Activated CD8-positive, alpha-beta T cell treated with anti-CD3 and anti-CD28 coated beads for 36 hours (primary cell): ENCODE measurements around the gene FAM186B. TPM values are rescaled to one million over a fixed set of nuclear protein-coding genes. Genes with fewer than 3 reads are reported as not detected.

Source experiments
- ATAC-seq: fragments of 200-7000 bp; cut with Tn5 transposase; one replicate; pipeline ENCODE4 v1.10.0; 2021; ENCODE audit warnings: mild to moderate bottlenecking, moderate library complexity
- CTCF ChIA-PET: fragments of 350-600 bp; sonication (Branson Sonifier 250); formaldehyde crosslinking; loops from one replicate; lab custom pipeline; 2021; ENCODE audit warnings: antibody characterized with exemption; lab: Charles Lee
- POLR2A ChIA-PET: fragments of 350-600 bp; sonication (Branson Sonifier 250); formaldehyde crosslinking; loops from one replicate; lab custom pipeline; 2021; ENCODE audit warnings: antibody characterized with exemption; lab: Charles Lee
- DNase-seq: peaks from one replicate; pipeline ENCODE4 v3.0.0-alpha.2; 2020
- H3K27ac Mint-ChIP-seq: one replicate; pipeline ENCODE4 v1.8.0; 2021; ENCODE audit warnings: mild to moderate bottlenecking, mixed read lengths
- H3K27me3 Mint-ChIP-seq: one replicate; pipeline ENCODE4 v1.8.0; 2021; ENCODE audit warnings: mixed read lengths
- H3K36me3 Mint-ChIP-seq: one replicate; pipeline ENCODE4 v1.8.0; 2021; ENCODE audit warnings: low read depth, mixed read lengths
- H3K4me1 Mint-ChIP-seq: one replicate; pipeline ENCODE4 v1.8.0; 2021; ENCODE audit warnings: low read depth, mixed read lengths
- H3K4me3 Mint-ChIP-seq: one replicate; pipeline ENCODE4 v1.8.0; 2021; ENCODE audit warnings: mild to moderate bottlenecking, moderate library complexity, mixed read lengths
- H3K9me3 Mint-ChIP-seq: one replicate; pipeline ENCODE4 v1.8.0; 2021; ENCODE audit warnings: mixed read lengths
- intact Hi-C: fragments of 100-400 bp; cut with micrococcal nuclease; formaldehyde crosslinking; loops from one replicate; pipeline ENCODE4 v1.10.0; 2022
- total RNA-seq, 2 experiments: library from RNA; stranded (reverse); gene quantifications; one replicate each; pipeline ENCODE4 v1.2.3, GENCODE V29; 2021
- TF ChIP-seq, protein P1 (sequence below): fragments of 200-600 bp; IDR thresholded peaks from one replicate; pipeline ENCODE4 v1.8.0; 2022; ENCODE audit warnings: antibody characterized with exemption, mild to moderate bottlenecking

FAM186B gene
- total RNA-seq, 2 experiments from 2014 or later = not detected

- Mint-ChIP-seq H3K27me3 (no peaks in the 10 kb centered on the region), H3K36me3 (peaks cover 14% of the 10 kb centered on the region), H3K27ac (no peak overlapping the region), H3K4me1 (peaks cover 15% of the 10 kb centered on the region), H3K4me3 (no peak overlapping the region), H3K9me3 (no peaks in the 10 kb centered on the region)
- TF ChIP-seq, protein P1, sequence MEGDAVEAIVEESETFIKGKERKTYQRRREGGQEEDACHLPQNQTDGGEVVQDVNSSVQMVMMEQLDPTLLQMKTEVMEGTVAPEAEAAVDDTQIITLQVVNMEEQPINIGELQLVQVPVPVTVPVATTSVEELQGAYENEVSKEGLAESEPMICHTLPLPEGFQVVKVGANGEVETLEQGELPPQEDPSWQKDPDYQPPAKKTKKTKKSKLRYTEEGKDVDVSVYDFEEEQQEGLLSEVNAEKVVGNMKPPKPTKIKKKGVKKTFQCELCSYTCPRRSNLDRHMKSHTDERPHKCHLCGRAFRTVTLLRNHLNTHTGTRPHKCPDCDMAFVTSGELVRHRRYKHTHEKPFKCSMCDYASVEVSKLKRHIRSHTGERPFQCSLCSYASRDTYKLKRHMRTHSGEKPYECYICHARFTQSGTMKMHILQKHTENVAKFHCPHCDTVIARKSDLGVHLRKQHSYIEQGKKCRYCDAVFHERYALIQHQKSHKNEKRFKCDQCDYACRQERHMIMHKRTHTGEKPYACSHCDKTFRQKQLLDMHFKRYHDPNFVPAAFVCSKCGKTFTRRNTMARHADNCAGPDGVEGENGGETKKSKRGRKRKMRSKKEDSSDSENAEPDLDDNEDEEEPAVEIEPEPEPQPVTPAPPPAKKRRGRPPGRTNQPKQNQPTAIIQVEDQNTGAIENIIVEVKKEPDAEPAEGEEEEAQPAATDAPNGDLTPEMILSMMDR = no peak
- no peak for DNase-seq
- ATAC-seq = no peak
- intact Hi-C loops = no loop called here
- ChIA-PET CTCF (interaction anchor here (1.0 to 7.5 kb wide), 5 partner anchors 28 to 240 kb away, joined by 3 to 65 read pairs (median 4); partner anchors contain the start of gene PRPF40B), POLR2A (interaction anchor here (2.1 kb wide), 1 partner anchor 17 kb away, joined by 6 read pairs; no protein-coding TSS in a partner anchor)
These were observed 23.2 kb downstream of the FAM186B start for GRCh38 chr12:49582201-49582600.

DNA sequence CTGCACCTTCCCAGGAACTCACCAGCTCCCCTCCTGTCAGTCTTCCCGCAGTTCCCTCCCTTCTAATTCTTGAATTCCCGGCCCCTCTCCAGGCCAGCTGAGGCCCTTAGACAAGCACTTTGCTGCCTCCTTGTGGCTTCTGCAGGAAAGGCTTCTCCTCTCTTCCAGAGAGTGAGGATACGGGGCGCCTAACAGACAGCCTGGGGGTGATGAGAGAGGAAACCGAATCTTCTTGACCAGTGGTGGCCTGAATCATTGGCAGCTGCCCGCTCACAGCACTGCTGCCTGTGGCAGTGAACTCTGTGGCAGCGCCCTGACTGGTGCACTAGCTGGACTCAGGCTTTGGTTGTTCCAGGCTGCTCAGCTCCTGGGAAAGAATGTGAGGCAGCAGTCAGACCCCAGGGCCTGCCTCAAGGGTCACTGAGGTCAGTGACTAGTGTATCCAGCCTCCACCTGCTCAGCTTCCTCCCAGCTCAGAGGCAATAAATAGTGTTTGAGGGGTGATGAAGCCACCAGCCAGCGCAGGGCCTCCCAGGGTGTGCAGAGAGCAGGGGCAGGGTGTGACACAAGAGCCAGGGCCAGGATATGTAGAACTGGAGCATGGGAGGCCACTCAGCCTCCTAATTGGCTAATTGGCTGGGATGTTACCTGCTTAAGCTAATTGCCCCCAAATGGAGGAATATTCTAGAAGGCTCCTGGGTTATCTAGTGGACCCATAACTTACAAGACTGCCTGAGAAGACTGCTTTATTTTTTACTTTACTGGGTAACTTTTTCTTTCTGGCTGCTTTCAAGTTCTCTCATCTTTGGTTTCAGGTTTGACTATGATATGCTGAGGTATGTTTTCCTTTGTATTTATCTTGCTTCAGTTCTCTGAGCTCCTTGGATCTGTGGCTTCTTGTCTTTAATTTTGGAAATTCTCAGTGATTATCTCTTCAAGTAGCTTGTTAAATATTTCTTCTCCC lies 24.6 kb downstream of the FAM186B start:
- intact Hi-C loops = no loop called here
- ATAC-seq (peak; percentile 90), DNase-seq (peak; percentile 76)
- TF ChIP-seq, protein P1 = peak; percentile 77
- Mint-ChIP-seq H3K27ac (peak overlapping the region; percentile 7), H3K9me3 (no peaks in the 10 kb centered on the region), H3K27me3 (no peaks in the 10 kb centered on the region), H3K36me3 (peaks cover 17% of the 10 kb centered on the region), H3K4me1 (peaks cover 15% of the 10 kb centered on the region), H3K4me3 (no peak overlapping the region)
- POLR2A ChIA-PET = interaction anchor here (0.6 to 2.1 kb wide), 5 partner anchors 14 to 214 kb away, joined by 3 to 6 read pairs (median 3); partner anchors contain the start of gene SPATS2
- CTCF ChIA-PET = interaction anchor here (0.6 to 7.5 kb wide), 41 partner anchors 8 to 313 kb away, joined by 3 to 65 read pairs (median 4); partner anchors contain the start of genes DNAJC22, FAM186B and SPATS2

GRCh38 chr12:49578471-49579112 lies 26.8 kb downstream of the FAM186B start:
- no peak for ATAC-seq
- ChIA-PET POLR2A (interaction anchor here (1.3 to 1.5 kb wide), 2 partner anchors 12 to 13 kb away, joined by 3 read pairs; no protein-coding TSS in a partner anchor), CTCF (interaction anchor here (0.9 to 7.5 kb wide), 7 partner anchors 14 to 220 kb away, joined by 3 to 65 read pairs (median 5); partner anchors contain the start of gene PRPF40B)
- intact Hi-C loops = no loop called here
- Mint-ChIP-seq H3K4me3 (no peak overlapping the region), H3K36me3 (peaks cover 11% of the 10 kb centered on the region), H3K9me3 (no peaks in the 10 kb centered on the region), H3K27me3 (no peaks in the 10 kb centered on the region), H3K27ac (no peak overlapping the region), H3K4me1 (peaks cover 15% of the 10 kb centered on the region)
- DNase-seq = no peak
- TF ChIP-seq, protein P1 = no peak

DNA sequence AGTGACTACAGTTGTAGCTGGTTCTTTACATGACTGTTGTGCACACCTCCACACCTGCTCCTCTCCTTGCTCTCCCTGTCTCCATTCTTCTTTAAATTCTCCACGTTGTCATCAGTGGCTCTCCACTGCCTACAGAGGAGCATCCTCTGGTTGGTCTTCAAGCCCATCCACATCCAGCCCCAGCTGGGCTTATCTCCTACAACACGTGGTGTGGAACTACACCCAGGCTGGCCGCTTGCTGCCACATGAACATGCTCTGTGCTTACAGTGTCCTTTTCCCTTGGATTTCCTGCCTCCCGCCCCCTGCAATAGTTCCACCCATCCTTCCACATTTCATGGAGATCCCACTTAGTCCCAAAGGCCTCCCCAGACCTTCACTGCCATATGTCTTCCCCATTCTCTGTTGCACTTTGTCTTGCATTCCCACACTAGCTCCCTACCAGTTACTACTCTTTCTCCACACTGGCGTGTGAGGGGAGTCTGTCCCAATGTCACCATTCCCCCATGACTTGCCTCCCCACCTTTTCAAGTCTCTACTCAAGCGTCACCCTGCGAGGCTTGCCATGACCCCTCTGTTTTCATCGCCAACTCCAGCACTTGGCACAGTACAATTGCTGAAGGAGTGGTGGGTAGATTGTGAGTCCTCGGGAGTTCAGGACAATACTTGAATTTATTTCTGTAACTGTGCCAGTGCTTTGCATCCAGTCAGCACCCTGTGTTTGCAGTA lies 27.7 kb downstream of the FAM186B start:
- H3K4me1 Mint-ChIP-seq = peaks cover 15% of the 10 kb centered on the region
- TF ChIP-seq, protein P1 = no peak
- H3K4me3 Mint-ChIP-seq = no peak overlapping the region
- intact Hi-C loops = no loop called here
- ATAC-seq (no peak), DNase-seq (no peak)
- H3K27ac Mint-ChIP-seq = no peak overlapping the region
- CTCF ChIA-PET = interaction anchor here (1.1 to 7.5 kb wide), 4 partner anchors 22 to 219 kb away, joined by 3 to 65 read pairs (median 24); partner anchors contain the start of gene PRPF40B
- H3K27me3 Mint-ChIP-seq = no peaks in the 10 kb centered on the region
- H3K9me3 Mint-ChIP-seq = no peaks in the 10 kb centered on the region
- POLR2A ChIA-PET = interaction anchor here (1.5 kb wide), 1 partner anchor 11 kb away, joined by 3 read pairs; no protein-coding TSS in a partner anchor
- peaks cover 8% of the 10 kb centered on the region for H3K36me3 Mint-ChIP-seq
